Activated B cell treated with CpG ODN at 0.5 μM for 24 hours (primary cell): ENCODE results near the gene BPIFB1. TPM values are rescaled to one million over a fixed set of nuclear protein-coding genes. Genes with fewer than 3 reads are reported as not detected.

Experiments used
- ATAC-seq: fragments of 200-7000 bp; cut with Tn5 transposase; one replicate; pipeline ENCODE4 v1.10.0; 2021; ENCODE audit warnings: low read depth, mild to moderate bottlenecking, moderate library complexity
- CTCF ChIA-PET: fragments of 350-600 bp; sonication (Branson Sonifier 250); formaldehyde crosslinking; loops from one replicate; lab custom pipeline; 2021; ENCODE audit warnings: antibody characterized with exemption; lab: Charles Lee
- POLR2A ChIA-PET: fragments of 350-600 bp; sonication (Branson Sonifier 250); formaldehyde crosslinking; loops from one replicate; lab custom pipeline; 2021; ENCODE audit warnings: antibody characterized with exemption; lab: Charles Lee
- DNase-seq: peaks from one replicate; pipeline ENCODE4 v3.0.0; 2022
- H3K27ac Mint-ChIP-seq: one replicate; pipeline ENCODE4 v1.8.0; 2020; ENCODE audit warnings: mixed read lengths
- H3K27me3 Mint-ChIP-seq: one replicate; pipeline ENCODE4 v1.8.0; 2021; ENCODE audit warnings: mixed read lengths
- H3K36me3 Mint-ChIP-seq: one replicate; pipeline ENCODE4 v1.8.0; 2021; ENCODE audit warnings: low read depth, mixed read lengths
- H3K4me1 Mint-ChIP-seq: one replicate; pipeline ENCODE4 v1.8.0; 2021; ENCODE audit warnings: mixed read lengths
- H3K4me3 Mint-ChIP-seq: one replicate; pipeline ENCODE4 v1.8.0; 2020; ENCODE audit warnings: mild to moderate bottlenecking, mixed read lengths
- H3K9me3 Mint-ChIP-seq: one replicate; pipeline ENCODE4 v1.8.0; 2020; ENCODE audit warnings: mixed read lengths
- intact Hi-C: fragments of 100-400 bp; cut with micrococcal nuclease; formaldehyde crosslinking; loops from one replicate; pipeline ENCODE4 v1.15.1; 2024
- total RNA-seq: library from RNA; stranded (reverse); gene quantifications from 2 replicates; pipeline ENCODE4 v1.2.3, GENCODE V29; 2022
- TF ChIP-seq, protein P1 (sequence below): fragments of 200-600 bp; IDR thresholded peaks from one replicate; pipeline ENCODE4 v1.8.0; 2022; ENCODE audit warnings: antibody characterized with exemption, mild to moderate bottlenecking

The BPIFB1 gene
- total RNA-seq, 1 donor from 2014 or later = not detected

DNA sequence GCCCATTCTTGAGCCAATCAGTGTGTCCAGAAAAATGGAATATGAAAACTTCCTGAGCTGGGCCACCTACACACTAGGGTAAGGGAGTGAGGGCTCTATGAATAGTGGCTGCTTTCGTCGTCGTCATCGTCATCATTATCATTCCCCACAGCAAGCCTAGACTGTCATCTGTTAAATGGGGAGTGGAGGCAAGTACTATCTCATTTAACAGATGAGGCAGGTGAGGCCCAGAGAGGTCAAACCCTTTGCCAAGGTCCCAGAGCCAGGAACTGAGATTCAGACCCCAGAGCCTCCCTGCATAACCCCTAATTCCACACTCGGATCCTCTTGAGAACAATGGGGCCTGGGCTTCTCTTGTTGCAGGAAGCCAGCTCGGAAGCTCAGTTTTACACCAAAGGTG is 20.6 kb downstream of the BPIFB1 start:
- ChIA-PET POLR2A (no interaction called here), CTCF (interaction anchor here (0.9 kb wide), 1 partner anchor 513 kb away, joined by 3 read pairs; no protein-coding TSS in a partner anchor)
- no peak for DNase-seq
- H3K36me3 Mint-ChIP-seq = no peaks in the 10 kb centered on the region
- H3K27ac Mint-ChIP-seq = no peak overlapping the region
- no peaks in the 10 kb centered on the region for H3K9me3 Mint-ChIP-seq
- TF ChIP-seq, protein P1, sequence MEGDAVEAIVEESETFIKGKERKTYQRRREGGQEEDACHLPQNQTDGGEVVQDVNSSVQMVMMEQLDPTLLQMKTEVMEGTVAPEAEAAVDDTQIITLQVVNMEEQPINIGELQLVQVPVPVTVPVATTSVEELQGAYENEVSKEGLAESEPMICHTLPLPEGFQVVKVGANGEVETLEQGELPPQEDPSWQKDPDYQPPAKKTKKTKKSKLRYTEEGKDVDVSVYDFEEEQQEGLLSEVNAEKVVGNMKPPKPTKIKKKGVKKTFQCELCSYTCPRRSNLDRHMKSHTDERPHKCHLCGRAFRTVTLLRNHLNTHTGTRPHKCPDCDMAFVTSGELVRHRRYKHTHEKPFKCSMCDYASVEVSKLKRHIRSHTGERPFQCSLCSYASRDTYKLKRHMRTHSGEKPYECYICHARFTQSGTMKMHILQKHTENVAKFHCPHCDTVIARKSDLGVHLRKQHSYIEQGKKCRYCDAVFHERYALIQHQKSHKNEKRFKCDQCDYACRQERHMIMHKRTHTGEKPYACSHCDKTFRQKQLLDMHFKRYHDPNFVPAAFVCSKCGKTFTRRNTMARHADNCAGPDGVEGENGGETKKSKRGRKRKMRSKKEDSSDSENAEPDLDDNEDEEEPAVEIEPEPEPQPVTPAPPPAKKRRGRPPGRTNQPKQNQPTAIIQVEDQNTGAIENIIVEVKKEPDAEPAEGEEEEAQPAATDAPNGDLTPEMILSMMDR = no peak
- no peak overlapping the region for H3K4me3 Mint-ChIP-seq
- no peak for ATAC-seq
- peaks cover 2% of the 10 kb centered on the region for H3K27me3 Mint-ChIP-seq
- intact Hi-C loops = no loop called here
- no peaks in the 10 kb centered on the region for H3K4me1 Mint-ChIP-seq

DNA sequence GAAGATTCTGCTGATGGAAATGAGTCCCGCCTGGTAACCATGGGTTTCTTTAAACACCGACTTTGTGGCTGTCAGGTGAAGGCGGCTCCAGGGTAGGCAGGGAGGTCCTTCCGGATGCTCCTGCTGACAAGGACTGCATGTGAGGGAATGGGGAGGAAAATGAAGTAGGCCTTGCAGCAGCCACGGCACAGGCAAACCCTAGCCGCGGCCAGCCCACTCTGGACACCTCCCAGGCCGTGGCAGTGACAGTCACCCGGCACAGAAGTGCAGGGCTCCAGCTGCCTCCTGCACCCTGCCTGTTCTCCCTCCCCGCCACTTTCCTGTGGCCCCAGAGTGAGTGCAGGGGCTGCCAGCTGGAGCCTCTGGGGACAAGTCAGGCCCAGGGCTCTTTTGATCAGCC is 21.0 kb downstream of the BPIFB1 start:
- no peaks in the 10 kb centered on the region for H3K9me3 Mint-ChIP-seq
- no peaks in the 10 kb centered on the region for H3K36me3 Mint-ChIP-seq
- TF ChIP-seq, protein P1 = no peak
- CTCF ChIA-PET = no interaction called here
- no peak for DNase-seq
- no peak for ATAC-seq
- H3K27ac Mint-ChIP-seq = no peak overlapping the region
- intact Hi-C loops = no loop called here
- H3K4me3 Mint-ChIP-seq = no peak overlapping the region
- H3K27me3 Mint-ChIP-seq = no peaks in the 10 kb centered on the region
- no peaks in the 10 kb centered on the region for H3K4me1 Mint-ChIP-seq
- POLR2A ChIA-PET = no interaction called here

DNA sequence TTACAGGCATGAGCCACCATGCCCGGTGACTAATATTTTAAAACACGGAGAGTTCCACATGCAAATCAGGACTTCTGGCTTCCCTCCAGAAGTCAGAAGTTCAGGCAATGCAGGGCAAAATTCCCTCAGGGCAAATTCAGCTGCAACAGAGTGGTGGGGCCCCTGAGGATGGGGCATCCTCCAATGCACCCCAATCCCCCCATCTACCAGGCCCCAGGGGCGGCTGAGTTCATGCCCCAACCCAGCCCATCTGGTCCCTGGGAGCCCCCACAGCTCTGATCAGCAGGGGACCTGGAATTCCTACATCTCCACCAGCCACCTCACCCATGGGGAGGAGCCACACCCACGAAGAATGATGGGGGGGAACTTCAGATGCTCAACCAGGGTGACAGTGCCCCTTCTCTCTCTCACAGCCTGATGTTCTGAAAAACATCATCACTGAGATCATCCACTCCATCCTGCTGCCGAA is 22.6 kb downstream of the BPIFB1 start:
- no peaks in the 10 kb centered on the region for H3K9me3 Mint-ChIP-seq
- no peaks in the 10 kb centered on the region for H3K36me3 Mint-ChIP-seq
- TF ChIP-seq, protein P1 = no peak
- ChIA-PET POLR2A (no interaction called here), CTCF (no interaction called here)
- no peak overlapping the region for H3K4me3 Mint-ChIP-seq
- intact Hi-C loops = no loop called here
- no peak for ATAC-seq
- no peaks in the 10 kb centered on the region for H3K4me1 Mint-ChIP-seq
- H3K27ac Mint-ChIP-seq = no peak overlapping the region
- no peak for DNase-seq
- H3K27me3 Mint-ChIP-seq = no peaks in the 10 kb centered on the region

DNA sequence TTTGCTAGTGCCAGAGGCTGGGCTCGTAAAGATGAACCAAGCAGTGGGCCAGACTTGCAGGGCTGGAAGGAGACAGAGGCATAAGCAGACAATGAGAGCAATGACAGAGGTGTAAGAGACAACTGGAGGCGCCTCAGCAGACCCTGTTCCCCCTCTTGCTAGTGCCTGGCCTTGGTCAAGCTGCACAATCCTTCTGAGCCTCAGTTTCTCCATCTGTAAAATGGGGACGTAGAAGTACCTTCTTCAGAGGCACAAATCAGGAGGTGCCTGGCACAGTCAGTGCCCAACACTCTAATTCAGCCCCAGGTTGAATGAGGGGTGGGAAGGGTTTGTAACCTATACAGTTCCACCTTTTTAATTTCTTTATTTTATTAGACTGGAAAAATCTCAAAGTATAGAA is 23.2 kb downstream of the BPIFB1 start:
- no peak for ATAC-seq
- Mint-ChIP-seq H3K9me3 (no peaks in the 10 kb centered on the region), H3K4me3 (no peak overlapping the region), H3K4me1 (no peaks in the 10 kb centered on the region), H3K36me3 (no peaks in the 10 kb centered on the region), H3K27me3 (no peaks in the 10 kb centered on the region), H3K27ac (no peak overlapping the region)
- TF ChIP-seq, protein P1 = no peak
- POLR2A ChIA-PET = no interaction called here
- CTCF ChIA-PET = no interaction called here
- intact Hi-C loops = no loop called here
- DNase-seq = no peak

DNA sequence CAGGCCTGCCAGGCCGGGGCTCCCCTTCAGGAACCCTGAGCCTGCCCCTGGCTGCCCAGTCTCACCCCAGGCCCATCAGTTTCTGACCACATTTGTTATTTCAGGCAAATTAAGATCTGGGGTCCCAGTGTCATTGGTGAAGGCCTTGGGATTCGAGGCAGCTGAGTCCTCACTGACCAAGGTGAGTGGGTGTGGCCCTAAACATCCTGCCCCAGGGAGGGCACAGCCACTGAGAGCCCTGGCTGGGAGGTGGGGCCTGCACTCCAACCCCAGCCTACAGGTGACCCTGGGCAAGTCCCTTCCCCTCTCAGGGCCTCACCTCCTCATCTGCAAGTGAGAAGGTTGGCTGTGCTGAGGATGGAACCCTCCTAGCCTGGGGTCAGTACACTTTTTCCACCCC is 23.8 kb downstream of the BPIFB1 start:
- Mint-ChIP-seq H3K4me3 (no peak overlapping the region), H3K27ac (no peak overlapping the region), H3K4me1 (no peaks in the 10 kb centered on the region), H3K9me3 (no peaks in the 10 kb centered on the region), H3K36me3 (no peaks in the 10 kb centered on the region), H3K27me3 (no peaks in the 10 kb centered on the region)
- intact Hi-C loops = no loop called here
- ATAC-seq = no peak
- TF ChIP-seq, protein P1 = no peak
- DNase-seq = no peak
- ChIA-PET POLR2A (no interaction called here), CTCF (no interaction called here)
